HCT116 (cell line): ENCODE data around the gene TXNDC11. TPM values are rescaled to one million over a fixed set of nuclear protein-coding genes. Genes with fewer than 3 reads are reported as not detected.

ENCODE experiments used
- ATAC-seq: fragments of 200-7000 bp; cut with Tn5 transposase; 2 replicates; pipeline ENCODE4 v1.9.1; 2020; ENCODE audit warnings: mild to moderate bottlenecking, moderate library complexity
- BruUV-seq: library from RNA; stranded (reverse); fragments of 400-500 nt; replicated peaks from 2 replicates; lab custom pipeline; 2021; lab: Mats Ljungman, UMichigan
- CTCF ChIA-PET: fragments of 300-600 bp; sonication (Branson Sonifier 250); formaldehyde crosslinking; loops from one replicate; lab custom pipeline; 2021; ENCODE audit warnings: antibody characterized with exemption; lab: Charles Lee
- POLR2A ChIA-PET: fragments of 300-600, 350-600 bp; sonication (Branson Sonifier 250); formaldehyde crosslinking; loops from one replicate; lab custom pipeline; 2021; ENCODE audit warnings: antibody characterized with exemption; lab: Charles Lee
- RAD21 ChIA-PET, 2 experiments: fragments of 300-600 bp; sonication (Branson Sonifier 250); formaldehyde crosslinking; loops; one replicate each; lab custom pipeline; 2023; ENCODE audit warnings: low total read pairs in 2 of 2; ENCODE audit not compliant: uncharacterized antibody in 2 of 2, unreplicated experiment in 2 of 2, low non-redundant PET in 1 of 2; lab: Charles Lee
- DNase-seq: peaks from one replicate; pipeline ENCODE4 v3.0.0-alpha.2; 2010; ENCODE audit warnings: low read depth, low spot score
- H2AFZ ChIP-seq: fragments of 200-600 bp; shearing (Covaris generic), sonication (generic); 2 replicates; pipeline ENCODE4 v1.6.1; 2017; ENCODE audit warnings: low read depth, mixed run types, mixed read lengths, antibody characterized with exemption, low read length; ENCODE audit not compliant: poor library complexity, severe bottlenecking
- H3K27ac ChIP-seq: 2 replicates; pipeline ENCODE4 v1.5.1; 2012; ENCODE audit warnings: low read depth, low read length
- H3K27me3 ChIP-seq: fragments of 200-600 bp; sonication (generic); 2 replicates; pipeline ENCODE4 v1.6.1; 2016; ENCODE audit warnings: mixed run types, low read length, mixed read lengths; ENCODE audit not compliant: insufficient read depth
- H3K36me3 ChIP-seq, 2 experiments: fragments of 200-500 bp in 1 of 2; fragments of 200-600 bp in 1 of 2; sonication (Bioruptor generic) in 1 of 2; sonication (generic) in 1 of 2; 2 replicates each; pipeline versions ENCODE4 v1.5.1 to v1.6.1; 2014 to 2016; ENCODE audit warnings: low read length in 2 of 2, inconsistent platforms in 1 of 2, mixed read lengths in 1 of 2, mixed run types in 1 of 2; ENCODE audit not compliant: insufficient read depth in 2 of 2, control insufficient read depth in 1 of 2
- H3K4me1 ChIP-seq, 2 experiments: fragments of 200-600 bp in 1 of 2; sonication (generic) in 1 of 2; 2 replicates each; pipeline versions ENCODE4 v1.5.1 to v1.6.1; 2012 to 2017; ENCODE audit warnings: low read length in 2 of 2, inconsistent platforms in 1 of 2, mild to moderate bottlenecking in 1 of 2, mixed read lengths in 1 of 2, mixed run types in 1 of 2, moderate library complexity in 1 of 2; ENCODE audit not compliant: insufficient read depth in 2 of 2, control insufficient read depth in 1 of 2
- H3K4me2 ChIP-seq: fragments of 200-600 bp; sonication (generic); 2 replicates; pipeline ENCODE4 v1.6.1; 2017; ENCODE audit warnings: mixed run types, low read length, mixed read lengths
- H3K4me3 ChIP-seq, 2 experiments: fragments of 200-600 bp in 1 of 2; sonication (generic) in 1 of 2; replicated peaks in 1 of 2; 2 replicates each; pipeline ENCODE4 v1.5.1; 2011 to 2016; ENCODE audit warnings: low read length in 2 of 2, control low read depth in 1 of 2, low read depth in 1 of 2, mild to moderate bottlenecking in 1 of 2, mixed read lengths in 1 of 2, mixed run types in 1 of 2
- H3K79me2 ChIP-seq: fragments of 200-600 bp; sonication (generic); 2 replicates; pipeline ENCODE4 v1.6.1; 2017; ENCODE audit warnings: mild to moderate bottlenecking, mixed run types, low read length, moderate library complexity, mixed read lengths; ENCODE audit not compliant: insufficient read depth
- H3K9ac ChIP-seq: fragments of 200-600 bp; sonication (generic); 2 replicates; pipeline ENCODE4 v1.6.1; 2016; ENCODE audit warnings: low read length, mixed read lengths
- H3K9me2 ChIP-seq: fragments of 200-600 bp; sonication (generic), shearing (Covaris generic); 2 replicates; pipeline ENCODE4 v1.6.1; 2017; ENCODE audit warnings: mixed run types, mild to moderate bottlenecking, moderate library complexity; ENCODE audit not compliant: insufficient read depth
- H3K9me3 ChIP-seq, 2 experiments: fragments of 200-500 bp in 1 of 2; fragments of 200-600 bp in 1 of 2; sonication (Bioruptor generic) in 1 of 2; sonication (generic) in 1 of 2; 2 replicates each; pipeline ENCODE4 v1.6.1; 2014 to 2017; ENCODE audit warnings: low read length in 2 of 2, mixed read lengths in 2 of 2, inconsistent platforms in 1 of 2, low read depth in 1 of 2, mild to moderate bottlenecking in 1 of 2, mixed run types in 1 of 2, moderate library complexity in 1 of 2; ENCODE audit not compliant: control insufficient read depth in 1 of 2, insufficient read depth in 1 of 2
- H4K20me1 ChIP-seq: fragments of 200-600 bp; sonication (generic), shearing (Covaris generic); 2 replicates; pipeline ENCODE4 v1.6.1; 2017; ENCODE audit warnings: mixed run types, mild to moderate bottlenecking, moderate library complexity; ENCODE audit not compliant: insufficient read depth
- CBX3 ChIP-seq: IDR thresholded peaks from 2 replicates; pipeline ENCODE4 v1.6.1; 2012; ENCODE audit warnings: low read depth
- CEBPB ChIP-seq: IDR thresholded peaks from 2 replicates; pipeline ENCODE4 v1.6.1; 2012; ENCODE audit warnings: low read depth
- EZH2phosphoT487 ChIP-seq: fragments of 200-600 bp; IDR thresholded peaks from 2 replicates; pipeline ENCODE4 v1.6.1; 2018; ENCODE audit warnings: antibody characterized with exemption, borderline replicate concordance
- POLR2AphosphoS5 ChIP-seq: IDR thresholded peaks from 2 replicates; pipeline ENCODE4 v1.6.1; 2011; ENCODE audit warnings: mild to moderate bottlenecking, low read depth, low read length, moderate library complexity
- intact Hi-C: fragments of 100-400 bp; cut with micrococcal nuclease; formaldehyde crosslinking; loops from 2 replicates; pipeline ENCODE4 v1.10.0; 2022
- total RNA-seq: library from RNA; stranded (reverse); gene quantifications from one replicate; pipeline ENCODE4 v1.2.1, GENCODE V29; 2021; ENCODE audit not compliant: unreplicated experiment
- TF ChIP-seq, protein P1 (sequence below): IDR thresholded peaks from 2 replicates; pipeline ENCODE4 v1.6.1; 2011; ENCODE audit warnings: mild to moderate bottlenecking, low read length, moderate library complexity; ENCODE audit not compliant: insufficient replicate concordance; ENCODE audit errors: extremely low read depth

Gene TXNDC11
- total RNA-seq, 1 experiment from 2014 or later, result 26.8 TPM

DNA sequence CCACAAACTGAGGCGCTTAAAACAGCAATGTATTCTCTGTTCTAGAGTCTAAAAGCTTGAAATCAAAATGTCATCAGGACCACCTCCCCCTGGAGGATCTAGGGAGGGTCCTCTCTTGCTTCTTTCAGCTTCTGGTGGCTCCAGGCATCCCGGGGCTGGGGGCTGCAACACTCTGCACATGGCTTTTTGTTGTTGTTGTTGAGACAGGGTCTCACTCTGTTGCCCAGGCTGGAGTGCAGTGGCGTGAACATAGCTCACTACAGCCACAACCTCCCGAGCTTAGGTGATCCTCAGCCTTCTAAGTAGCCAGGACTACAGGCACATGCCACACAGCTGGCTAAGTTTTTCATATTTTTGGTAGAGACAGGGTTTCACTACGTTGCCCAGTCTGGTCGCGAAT lies 111.4 kb downstream of the TXNDC11 start (continued):
- TF ChIP-seq EZH2phosphoT487 (no peak), CBX3 (no peak)
- TF ChIP-seq, protein P1, sequence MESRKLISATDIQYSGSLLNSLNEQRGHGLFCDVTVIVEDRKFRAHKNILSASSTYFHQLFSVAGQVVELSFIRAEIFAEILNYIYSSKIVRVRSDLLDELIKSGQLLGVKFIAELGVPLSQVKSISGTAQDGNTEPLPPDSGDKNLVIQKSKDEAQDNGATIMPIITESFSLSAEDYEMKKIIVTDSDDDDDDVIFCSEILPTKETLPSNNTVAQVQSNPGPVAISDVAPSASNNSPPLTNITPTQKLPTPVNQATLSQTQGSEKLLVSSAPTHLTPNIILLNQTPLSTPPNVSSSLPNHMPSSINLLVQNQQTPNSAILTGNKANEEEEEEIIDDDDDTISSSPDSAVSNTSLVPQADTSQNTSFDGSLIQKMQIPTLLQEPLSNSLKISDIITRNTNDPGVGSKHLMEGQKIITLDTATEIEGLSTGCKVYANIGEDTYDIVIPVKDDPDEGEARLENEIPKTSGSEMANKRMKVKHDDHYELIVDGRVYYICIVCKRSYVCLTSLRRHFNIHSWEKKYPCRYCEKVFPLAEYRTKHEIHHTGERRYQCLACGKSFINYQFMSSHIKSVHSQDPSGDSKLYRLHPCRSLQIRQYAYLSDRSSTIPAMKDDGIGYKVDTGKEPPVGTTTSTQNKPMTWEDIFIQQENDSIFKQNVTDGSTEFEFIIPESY, result no peak

DNA sequence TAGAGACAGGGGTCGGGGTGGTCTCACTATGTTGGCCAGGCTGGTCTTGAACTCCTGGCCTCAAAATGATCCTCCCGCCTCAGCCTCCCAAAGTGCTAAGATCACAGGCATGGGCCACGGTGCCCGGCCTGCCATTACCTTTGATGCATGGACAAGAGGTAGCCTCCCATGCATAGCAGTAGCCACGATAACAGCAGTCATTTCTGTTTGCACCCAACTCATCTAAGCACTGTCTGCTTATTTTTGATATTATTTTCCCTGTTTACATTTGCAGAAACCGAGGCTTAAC lies 111.9 kb downstream of the TXNDC11 start:
- ATAC-seq, result no peak
- Histone ChIP-seq H3K4me2 (no peak overlapping the region), H2AFZ (no peak overlapping the region), H4K20me1 (no peaks in the 10 kb centered on the region), H3K4me3 (no peak overlapping the region), H3K79me2 (no peaks in the 10 kb centered on the region), H3K9me2 (no peaks in the 10 kb centered on the region), H3K36me3 (no peaks in the 10 kb centered on the region), H3K9ac (no peak overlapping the region), H3K4me1 (peaks cover 26 to 53% of the 10 kb centered on the region in 2 experiments), H3K9me3 (no peaks in the 10 kb centered on the region), H3K27me3 (no peaks in the 10 kb centered on the region), H3K27ac (no peak overlapping the region)
- RAD21 ChIA-PET, result no interaction called here
- POLR2A ChIA-PET, result interaction anchor here (2.2 kb wide), 1 partner anchor 9 kb away, joined by 5 read pairs; no protein-coding TSS in a partner anchor
- no peak for DNase-seq
- CTCF ChIA-PET, result no interaction called here
- TF ChIP-seq POLR2AphosphoS5 (no peak), CEBPB (no peak)
- BruUV-seq, result no TSS peak
- intact Hi-C loops, result no loop called here
